ENCODE results near the gene JAK3. TPM values are rescaled to one million over a fixed set of nuclear protein-coding genes. Genes with fewer than 3 reads are reported as not detected.

Gene JAK3
- total RNA-seq, 1 donor from 2014 or later: 1.6 TPM

GRCh38 chr19:17807731-17808316 lies 40.0 kb downstream of the JAK3 start:
- Mint-ChIP-seq H3K27me3 (ENCODE audit: unreplicated experiment) (peaks cover 25% of the 10 kb centered on the region), H3K4me1 (ENCODE audit: unreplicated experiment) (no peaks in the 10 kb centered on the region), H3K4me3 (ENCODE audit: unreplicated experiment) (no peak overlapping the region), H3K27ac (ENCODE audit: unreplicated experiment) (no peak overlapping the region), H3K9me3 (ENCODE audit: unreplicated experiment) (no peaks in the 10 kb centered on the region), H3K36me3 (ENCODE audit: unreplicated experiment) (no peaks in the 10 kb centered on the region)
- no peak for TF ChIP-seq CTCF (IDR thresholded peaks at IDR 0.05)
- no peak for DNase-seq (ENCODE audit: extremely low spot score, unreplicated experiment)

DNA sequence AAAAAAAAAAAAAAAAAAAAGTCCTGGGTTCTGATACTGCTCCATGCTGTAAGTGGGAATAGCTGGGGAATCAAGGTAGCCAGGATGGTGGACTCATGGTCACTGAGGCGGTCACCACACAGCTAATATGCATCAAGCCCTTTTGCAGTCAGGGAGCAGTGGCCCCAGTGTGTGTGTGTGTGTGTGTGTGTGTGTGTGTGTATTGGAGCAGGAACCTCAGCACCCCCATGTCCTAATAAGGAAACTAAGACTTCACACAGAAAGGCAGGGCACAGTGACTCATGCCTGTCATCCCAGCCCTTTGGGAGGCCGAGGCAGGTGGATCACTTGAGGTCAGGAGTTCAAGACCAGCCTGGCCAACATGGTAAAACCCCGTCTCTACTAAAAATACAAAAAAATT lies 40.8 kb downstream of the JAK3 start:
- H3K36me3 Mint-ChIP-seq (ENCODE audit: unreplicated experiment): peaks cover 2% of the 10 kb centered on the region
- no peak overlapping the region for H3K27ac Mint-ChIP-seq (ENCODE audit: unreplicated experiment)
- no peak overlapping the region for H3K4me3 Mint-ChIP-seq (ENCODE audit: unreplicated experiment)
- H3K9me3 Mint-ChIP-seq (ENCODE audit: unreplicated experiment): no peaks in the 10 kb centered on the region
- no peaks in the 10 kb centered on the region for H3K4me1 Mint-ChIP-seq (ENCODE audit: unreplicated experiment)
- DNase-seq (ENCODE audit: extremely low spot score, unreplicated experiment): no peak
- H3K27me3 Mint-ChIP-seq (ENCODE audit: unreplicated experiment): peaks cover 25% of the 10 kb centered on the region
- no peak for TF ChIP-seq CTCF (IDR thresholded peaks at IDR 0.05)

- no peaks in the 10 kb centered on the region for H3K9me3 Mint-ChIP-seq (ENCODE audit: unreplicated experiment)
- no peak overlapping the region for H3K27ac Mint-ChIP-seq (ENCODE audit: unreplicated experiment)
- H3K4me1 Mint-ChIP-seq (ENCODE audit: unreplicated experiment): no peaks in the 10 kb centered on the region
- peaks cover 2% of the 10 kb centered on the region for H3K36me3 Mint-ChIP-seq (ENCODE audit: unreplicated experiment)
- no peak for TF ChIP-seq CTCF (IDR thresholded peaks at IDR 0.05)
- no peak overlapping the region for H3K4me3 Mint-ChIP-seq (ENCODE audit: unreplicated experiment)
- DNase-seq (ENCODE audit: extremely low spot score, unreplicated experiment): no peak
- peaks cover 25% of the 10 kb centered on the region for H3K27me3 Mint-ChIP-seq (ENCODE audit: unreplicated experiment)
Observed at GRCh38 chr19:17805427-17805826, 42.4 kb downstream of the JAK3 start.

- Mint-ChIP-seq H3K9me3 (ENCODE audit: unreplicated experiment) (no peaks in the 10 kb centered on the region), H3K4me3 (ENCODE audit: unreplicated experiment) (no peak overlapping the region)
Observed at GRCh38 chr19:17803264-17803896, 44.4 kb downstream of the JAK3 start.

More at GRCh38 chr19:17803264-17803896, 44.4 kb downstream of the JAK3 start:
- Mint-ChIP-seq H3K27ac (ENCODE audit: unreplicated experiment) (no peak overlapping the region), H3K27me3 (ENCODE audit: unreplicated experiment) (peaks cover 24% of the 10 kb centered on the region), H3K36me3 (ENCODE audit: unreplicated experiment) (peaks cover 2% of the 10 kb centered on the region), H3K4me1 (ENCODE audit: unreplicated experiment) (no peaks in the 10 kb centered on the region)
- no peak for DNase-seq (ENCODE audit: extremely low spot score, unreplicated experiment)
- TF ChIP-seq CTCF (IDR thresholded peaks at IDR 0.05): no peak

All from osteocyte (in vitro differentiated cells).